ENCODE data around the gene IL1B. TPM values are rescaled to one million over a fixed set of nuclear protein-coding genes. Genes with fewer than 3 reads are reported as not detected.

The IL1B gene
- total and polyA plus RNA-seq, 2 of the 8 experiments (the other 6 are each of a cell fraction or from before 2014, with no cell fraction given), result not detected

DNA sequence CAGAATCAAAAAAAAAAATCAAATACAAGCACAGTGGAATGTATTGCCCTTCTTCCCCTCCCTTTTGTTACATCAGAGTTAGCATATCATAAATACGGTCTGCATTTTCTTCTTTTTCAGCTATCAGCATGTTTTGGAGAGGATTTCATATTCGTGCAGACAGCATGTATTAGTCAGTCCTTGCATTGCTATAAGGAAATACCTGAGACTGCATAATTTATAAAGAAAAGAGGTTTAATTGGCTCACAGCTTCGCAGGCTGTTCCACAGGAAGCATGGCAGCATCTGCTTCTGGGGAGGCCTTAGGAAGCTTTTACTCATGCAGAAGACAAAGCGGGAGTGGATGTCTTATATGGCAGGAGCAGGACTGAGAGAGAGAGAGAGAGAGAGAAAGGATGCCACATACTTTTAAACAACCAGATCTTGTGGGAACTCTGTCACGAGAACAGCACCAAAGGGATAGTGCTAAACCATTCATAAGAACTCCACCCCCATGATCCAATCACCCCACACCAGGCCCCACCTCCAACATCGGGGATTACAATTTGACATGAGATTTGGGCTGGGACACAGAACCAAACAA, 8.9 kb downstream of the IL1B start (continued):
- TF ChIP-seq EZH2 (IDR thresholded peaks at IDR 0.05; ENCODE audit: low read depth, low read length, severe bottlenecking) (no peak), MAFK (IDR thresholded peaks at IDR 0.05; ENCODE audit: low read depth, low read length) (no peak)

Measured in H1 (cell line).